Measurements from ENCODE around the gene ZNF580. TPM values are rescaled to one million over a fixed set of nuclear protein-coding genes. Genes with fewer than 3 reads are reported as not detected.

ZNF580 gene
- total and polyA plus RNA-seq, 2 of the 13 experiments (the other 11 are each of a cell fraction or from before 2014, with no cell fraction given), result 4.4 to 6.0 TPM

DNA sequence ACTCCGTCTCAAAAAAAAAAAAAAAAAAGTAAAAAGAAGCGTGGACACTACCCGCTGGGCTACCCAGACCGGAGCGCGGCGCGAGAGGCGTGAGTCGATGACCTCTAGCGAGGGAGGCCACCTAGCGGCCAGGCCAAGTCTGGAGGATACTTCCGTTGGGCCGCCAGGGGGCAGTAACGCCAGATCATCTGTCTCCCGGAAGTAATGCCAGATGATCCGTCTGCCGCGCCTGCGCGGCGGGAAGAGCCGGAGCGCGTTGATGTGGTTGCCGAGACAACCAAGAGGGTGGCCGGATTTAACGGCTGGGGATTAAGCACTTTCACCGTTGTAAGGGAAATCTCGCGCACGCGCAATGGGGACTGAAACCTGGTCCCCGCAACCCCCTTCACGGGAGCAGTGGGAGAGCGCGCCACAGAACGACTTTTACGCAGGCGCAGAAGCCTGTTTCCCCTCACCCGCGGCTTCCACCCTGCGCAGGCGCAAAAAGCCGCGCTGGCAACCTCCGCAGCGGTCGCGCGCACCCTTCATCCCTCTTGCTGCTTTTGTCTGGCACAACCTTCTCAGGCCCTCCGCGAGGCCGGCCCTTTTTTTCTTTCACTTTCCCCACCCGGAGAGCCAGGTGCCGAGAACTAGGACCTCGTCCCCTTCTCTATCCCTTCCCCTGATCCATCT, 13.0 kb downstream of the ZNF580 start (continued):
- TF ChIP-seq FOXO4 (CRISPR knock-in tag; conservative IDR thresholded peaks at IDR 0.05), result no peak
- no peak for TF ChIP-seq BRCA1 (CRISPR knock-in tag; IDR thresholded peaks at IDR 0.05)
- peak; percentile 66; the same call in 1 of the 2 replicates for TF ChIP-seq ATF2 (CRISPR knock-in tag; IDR thresholded peaks at IDR 0.05)
- no peak for TF ChIP-seq SETDB1 (CRISPR knock-in tag; IDR thresholded peaks at IDR 0.05; ENCODE audit: borderline replicate concordance)
- no peak for TF ChIP-seq PHB2 (IDR thresholded peaks at IDR 0.05; ENCODE audit: partially characterized antibody)
- no peak; the same call in 1 of the 2 replicates for TF ChIP-seq ARNTL (CRISPR knock-in tag; IDR thresholded peaks at IDR 0.05)
- no peak for TF ChIP-seq JUNB (CRISPR knock-in tag; IDR thresholded peaks at IDR 0.05; ENCODE audit: borderline replicate concordance)
- TF ChIP-seq ZNF143 (CRISPR knock-in tag; IDR thresholded peaks at IDR 0.05), result peak; percentile 10; the same call in 1 of the 2 replicates
- no peak for TF ChIP-seq NBN (conservative IDR thresholded peaks at IDR 0.05)
- TF ChIP-seq ZNF589 (CRISPR knock-in tag; conservative IDR thresholded peaks at IDR 0.05), result peak; percentile 72; the same call in 1 of the 2 replicates
- TF ChIP-seq MBD4 (IDR thresholded peaks at IDR 0.05; ENCODE audit: borderline replicate concordance, low read length), result no peak
- TF ChIP-seq ZNF547 (CRISPR knock-in tag; IDR thresholded peaks at IDR 0.05), result no peak
- TF ChIP-seq SRSF9 (IDR thresholded peaks at IDR 0.05; ENCODE audit: borderline replicate concordance, insufficient read depth, low read depth, low read length, poor library complexity, severe bottlenecking), result no peak
- TF ChIP-seq, protein P1, sequence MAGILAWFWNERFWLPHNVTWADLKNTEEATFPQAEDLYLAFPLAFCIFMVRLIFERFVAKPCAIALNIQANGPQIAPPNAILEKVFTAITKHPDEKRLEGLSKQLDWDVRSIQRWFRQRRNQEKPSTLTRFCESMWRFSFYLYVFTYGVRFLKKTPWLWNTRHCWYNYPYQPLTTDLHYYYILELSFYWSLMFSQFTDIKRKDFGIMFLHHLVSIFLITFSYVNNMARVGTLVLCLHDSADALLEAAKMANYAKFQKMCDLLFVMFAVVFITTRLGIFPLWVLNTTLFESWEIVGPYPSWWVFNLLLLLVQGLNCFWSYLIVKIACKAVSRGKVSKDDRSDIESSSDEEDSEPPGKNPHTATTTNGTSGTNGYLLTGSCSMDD (CRISPR knock-in tag; IDR thresholded peaks at IDR 0.05), result no peak
- 0 out of 2 replicates have a peak, but pooled peaks have one; percentile 15 for TF ChIP-seq ZNF337 (CRISPR knock-in tag; IDR thresholded peaks at IDR 0.05; ENCODE audit: borderline replicate concordance, low read depth)
- no peak for TF ChIP-seq ZBTB34 (CRISPR knock-in tag; IDR thresholded peaks at IDR 0.05)
- peak; percentile 57 for TF ChIP-seq PATZ1 (CRISPR knock-in tag; IDR thresholded peaks at IDR 0.05)
- no peak for TF ChIP-seq MATR3 (CRISPR knock-in tag; IDR thresholded peaks at IDR 0.05)
